22Rv1 (cell line): ENCODE data around the gene NDRG4.

Experiments used
- H3K27ac ChIP-seq: fragments of 450-650 bp; 2 replicates; pipeline ENCODE4 v1.5.1; 2017
- ZFX ChIP-seq: fragments of 450-650 bp; IDR thresholded peaks from 2 replicates; pipeline ENCODE4 v1.6.1; 2017; ENCODE audit warnings: antibody characterized with exemption, borderline replicate concordance
- TF ChIP-seq, protein P1 (sequence below): fragments of 450-650 bp; IDR thresholded peaks from 2 replicates; pipeline ENCODE4 v1.5.1; 2017; ENCODE audit warnings: mild to moderate bottlenecking

NDRG4 gene, protein sequence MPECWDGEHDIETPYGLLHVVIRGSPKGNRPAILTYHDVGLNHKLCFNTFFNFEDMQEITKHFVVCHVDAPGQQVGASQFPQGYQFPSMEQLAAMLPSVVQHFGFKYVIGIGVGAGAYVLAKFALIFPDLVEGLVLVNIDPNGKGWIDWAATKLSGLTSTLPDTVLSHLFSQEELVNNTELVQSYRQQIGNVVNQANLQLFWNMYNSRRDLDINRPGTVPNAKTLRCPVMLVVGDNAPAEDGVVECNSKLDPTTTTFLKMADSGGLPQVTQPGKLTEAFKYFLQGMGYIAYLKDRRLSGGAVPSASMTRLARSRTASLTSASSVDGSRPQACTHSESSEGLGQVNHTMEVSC

DNA sequence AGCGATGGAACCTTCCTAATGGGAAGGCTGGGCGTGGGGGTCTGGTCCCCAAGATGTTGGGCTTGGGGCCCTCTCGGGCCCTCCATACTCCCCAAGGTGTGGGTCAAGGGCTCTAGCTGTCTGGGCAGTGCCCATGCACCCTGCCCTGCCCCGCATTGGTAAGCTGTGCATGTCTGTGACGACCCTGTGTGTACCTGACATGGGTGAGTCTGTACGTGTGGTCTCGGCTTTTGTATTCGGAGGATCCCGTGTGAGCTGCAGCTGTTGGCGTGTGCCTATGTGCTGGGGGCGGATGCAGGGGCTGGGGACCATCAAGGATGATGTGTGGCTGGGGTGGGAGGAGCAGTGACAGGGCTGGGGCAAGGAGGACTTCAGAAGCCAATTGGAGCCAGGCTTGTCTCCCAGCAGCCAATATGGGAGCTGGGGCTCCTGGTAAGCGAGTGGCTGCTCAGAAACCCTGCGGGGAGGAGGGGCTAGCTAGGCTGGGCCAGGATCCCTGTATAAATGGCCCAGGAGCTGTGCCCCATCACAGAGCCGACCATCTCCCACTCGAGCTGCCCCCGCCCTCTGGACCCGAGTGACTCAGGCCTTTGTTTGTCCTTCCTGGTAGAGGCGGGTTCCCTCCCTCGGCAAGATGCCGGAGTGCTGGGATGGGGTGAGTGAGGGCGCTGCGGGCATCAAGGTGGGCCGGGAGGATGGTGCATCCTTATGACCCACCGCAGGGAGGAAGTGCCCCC, at the start of gene NDRG4:
TSS of gene NDRG4 (plus strand) at position 529 of the 737 bp plus-strand sequence. CDS start at position 635, 106 bp downstream.
- TF ChIP-seq ZFX, result no peak
- TF ChIP-seq, protein P1, sequence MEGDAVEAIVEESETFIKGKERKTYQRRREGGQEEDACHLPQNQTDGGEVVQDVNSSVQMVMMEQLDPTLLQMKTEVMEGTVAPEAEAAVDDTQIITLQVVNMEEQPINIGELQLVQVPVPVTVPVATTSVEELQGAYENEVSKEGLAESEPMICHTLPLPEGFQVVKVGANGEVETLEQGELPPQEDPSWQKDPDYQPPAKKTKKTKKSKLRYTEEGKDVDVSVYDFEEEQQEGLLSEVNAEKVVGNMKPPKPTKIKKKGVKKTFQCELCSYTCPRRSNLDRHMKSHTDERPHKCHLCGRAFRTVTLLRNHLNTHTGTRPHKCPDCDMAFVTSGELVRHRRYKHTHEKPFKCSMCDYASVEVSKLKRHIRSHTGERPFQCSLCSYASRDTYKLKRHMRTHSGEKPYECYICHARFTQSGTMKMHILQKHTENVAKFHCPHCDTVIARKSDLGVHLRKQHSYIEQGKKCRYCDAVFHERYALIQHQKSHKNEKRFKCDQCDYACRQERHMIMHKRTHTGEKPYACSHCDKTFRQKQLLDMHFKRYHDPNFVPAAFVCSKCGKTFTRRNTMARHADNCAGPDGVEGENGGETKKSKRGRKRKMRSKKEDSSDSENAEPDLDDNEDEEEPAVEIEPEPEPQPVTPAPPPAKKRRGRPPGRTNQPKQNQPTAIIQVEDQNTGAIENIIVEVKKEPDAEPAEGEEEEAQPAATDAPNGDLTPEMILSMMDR, result no peak
- peak within 1 kb of the TSS; percentile 35; the same call in 1 of the 2 replicates for H3K27ac ChIP-seq

DNA sequence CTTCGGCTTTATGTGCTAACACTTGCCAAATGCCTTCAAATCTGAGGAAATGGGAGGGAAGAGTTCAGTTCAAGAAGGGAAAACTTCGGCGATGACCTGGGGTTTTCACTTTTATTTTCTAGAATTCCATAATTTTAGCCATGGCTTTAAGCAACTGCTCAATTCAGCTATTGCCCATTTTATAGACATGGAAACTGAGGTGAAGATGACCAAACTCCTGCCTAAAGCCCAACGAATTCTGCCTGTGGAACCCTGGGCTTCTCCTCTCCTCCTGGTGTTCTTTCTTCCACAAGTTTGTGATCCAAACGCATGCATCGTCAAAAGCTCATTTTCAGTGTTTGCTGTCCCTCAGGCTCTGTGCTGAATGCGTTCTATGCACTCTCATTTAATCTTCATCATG, 49.4 kb upstream of the NDRG4 start:
- no peak overlapping the region for H3K27ac ChIP-seq

DNA sequence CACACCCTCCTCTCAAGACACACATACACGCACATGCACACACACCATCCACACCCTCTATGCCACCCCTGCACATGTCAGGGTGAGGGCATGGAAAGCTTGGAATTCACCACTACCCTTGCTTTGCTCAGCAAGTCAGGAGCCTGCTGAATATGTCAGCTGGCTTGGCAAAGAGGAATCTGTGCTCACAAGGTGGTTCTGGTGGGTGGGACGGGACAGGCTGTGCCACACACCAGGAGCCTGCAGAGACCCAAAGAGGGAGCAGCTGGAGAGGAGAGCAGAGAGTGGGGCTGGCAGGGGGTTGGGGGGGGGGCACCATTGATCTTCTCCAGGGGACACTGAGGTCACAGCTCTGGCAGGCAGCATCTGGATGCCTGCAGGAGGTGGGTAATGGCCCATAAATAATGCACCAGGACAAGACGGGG, 48.7 kb upstream of the NDRG4 start:
- H3K27ac ChIP-seq, result no peak overlapping the region
- TF ChIP-seq, protein P1, result no peak
- TF ChIP-seq ZFX, result no peak

More for the DNA sequence above, 49.4 kb upstream of the NDRG4 start:
- TF ChIP-seq ZFX, result no peak
- TF ChIP-seq, protein P1, result no peak

- TF ChIP-seq ZFX, result no peak
- TF ChIP-seq, protein P1, result no peak
- no peak overlapping the region for H3K27ac ChIP-seq
These were observed 48.0 kb upstream of the NDRG4 start for GRCh38 chr16:58451945-58452401.

- no peak overlapping the region for H3K27ac ChIP-seq
- TF ChIP-seq, protein P1, result no peak
- TF ChIP-seq ZFX, result no peak
These were observed 47.3 kb upstream of the NDRG4 start for GRCh38 chr16:58452640-58453039.

DNA sequence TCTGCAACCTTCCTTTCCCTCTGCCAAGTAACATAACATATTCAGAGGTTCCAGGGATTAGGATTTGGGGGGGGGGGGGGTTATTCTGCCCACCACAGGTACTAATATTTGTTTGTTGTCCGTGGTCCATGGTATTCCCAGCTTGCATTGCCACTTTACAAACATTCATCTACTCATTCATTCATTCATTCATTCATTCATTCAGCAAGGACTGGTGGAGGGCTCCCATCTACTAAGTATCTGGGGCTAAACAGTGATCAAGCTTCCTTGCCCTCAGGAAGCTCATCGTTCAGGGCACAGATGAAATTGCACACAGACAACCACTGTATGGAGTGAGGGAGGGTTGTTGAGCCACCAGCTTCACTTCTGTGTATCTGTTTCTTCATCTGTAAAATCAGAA, 45.8 kb upstream of the NDRG4 start:
- TF ChIP-seq, protein P1, result no peak
- TF ChIP-seq ZFX, result no peak

GRCh38 chr16:58454856-58455255, 45.1 kb upstream of the NDRG4 start:
- TF ChIP-seq, protein P1, result no peak
- TF ChIP-seq ZFX, result no peak

More for the DNA sequence above, 45.8 kb upstream of the NDRG4 start:
- H3K27ac ChIP-seq, result no peak overlapping the region

More at GRCh38 chr16:58454856-58455255, 45.1 kb upstream of the NDRG4 start:
- H3K27ac ChIP-seq, result no peak overlapping the region
